HepG2 (cell line): Measurements from ENCODE around the gene VEGFA. TPM values are rescaled to one million over a fixed set of nuclear protein-coding genes. Genes with fewer than 3 reads are reported as not detected.
A peak's percentile ranks its signal among the peaks of the same experiment; 100 is the strongest.

ENCODE experiments used
- CBFB ChIP-seq: sonication (generic); formaldehyde crosslinking; IDR thresholded peaks from 2 replicates; pipeline ENCODE4 v1.4.0; 2020; ENCODE audit warnings: missing genetic modification reagents
- CBX5 ChIP-seq: sonication (generic); formaldehyde crosslinking; IDR thresholded peaks from 2 replicates; pipeline ENCODE4 v1.4.0; 2020; ENCODE audit warnings: missing genetic modification reagents, borderline replicate concordance
- DNMT1 ChIP-seq: sonication (generic); formaldehyde crosslinking; IDR thresholded peaks from 2 replicates; pipeline ENCODE4 v1.5.1; 2020; ENCODE audit warnings: mild to moderate bottlenecking, missing genetic modification reagents
- FLYWCH1 ChIP-seq: sonication (generic); formaldehyde crosslinking; IDR thresholded peaks from 2 replicates; pipeline ENCODE4 v1.8.1; 2023; ENCODE audit warnings: mild to moderate bottlenecking, missing genetic modification reagents
- FOXA3 ChIP-seq: IDR thresholded peaks from 2 replicates; pipeline ENCODE4 v1.6.1; 2016; ENCODE audit warnings: missing genetic modification reagents, missing compliant biosample characterization
- FOXO1 ChIP-seq: sonication (generic); formaldehyde crosslinking; IDR thresholded peaks from 2 replicates; pipeline ENCODE4 v1.4.0; 2020; ENCODE audit warnings: missing genetic modification reagents
- GFI1 ChIP-seq: sonication (generic); formaldehyde crosslinking; IDR thresholded peaks from 2 replicates; pipeline ENCODE4 v1.5.0; 2020; ENCODE audit warnings: missing genetic modification reagents, mild to moderate bottlenecking, borderline replicate concordance
- KLF6 ChIP-seq: IDR thresholded peaks from 2 replicates; pipeline ENCODE4 v1.8.0; 2016; ENCODE audit warnings: missing biosample characterization, missing genetic modification reagents
- MAZ ChIP-seq, 2 experiments: sonication (generic) in 1 of 2; formaldehyde crosslinking in 1 of 2; IDR thresholded peaks; 2 replicates each; pipeline versions ENCODE4 v1.5.0 to v1.6.1; 2012 to 2020; ENCODE audit warnings: low read depth in 2 of 2, mild to moderate bottlenecking in 2 of 2, borderline replicate concordance in 1 of 2, improper control_type of control experiment in 1 of 2, low read length in 1 of 2, missing genetic modification reagents in 1 of 2, moderate library complexity in 1 of 2
- NFIC ChIP-seq: IDR thresholded peaks from 2 replicates; pipeline ENCODE4 v1.6.1; 2012; ENCODE audit warnings: mild to moderate bottlenecking, low read length, inconsistent platforms
- NR1H2 ChIP-seq: sonication (generic); formaldehyde crosslinking; IDR thresholded peaks from 2 replicates; pipeline ENCODE4 v1.8.1; 2022; ENCODE audit warnings: low read depth, missing genetic modification reagents, borderline replicate concordance
- PLRG1 ChIP-seq: fragments of 450-650 bp; conservative IDR thresholded peaks from 2 replicates; pipeline ENCODE4 v1.6.1; 2016
- POLR2A ChIP-seq, 2 experiments: IDR thresholded peaks; 2 replicates each; pipeline ENCODE4 v1.6.1; 2011; ENCODE audit warnings: low read depth in 2 of 2, low read length in 2 of 2, mild to moderate bottlenecking in 1 of 2, moderate library complexity in 1 of 2; ENCODE audit not compliant: insufficient read depth in 1 of 2
- RFX1 ChIP-seq: fragments of 450-650 bp; IDR thresholded peaks from 2 replicates; pipeline ENCODE4 v1.6.1; 2017
- RFX5 ChIP-seq: IDR thresholded peaks from 2 replicates; pipeline ENCODE4 v1.6.1; 2011; ENCODE audit warnings: low read depth, low read length, improper control_type of control experiment
- RORA ChIP-seq: sonication (generic); formaldehyde crosslinking; IDR thresholded peaks from 2 replicates; pipeline ENCODE4 v1.5.0; 2020; ENCODE audit warnings: mild to moderate bottlenecking, missing genetic modification reagents, moderate library complexity
- SAP130 ChIP-seq: IDR thresholded peaks from 2 replicates; pipeline ENCODE4 v1.6.1; 2016; ENCODE audit warnings: low read depth
- SYNCRIP ChIP-seq: fragments of 200-400 bp; formaldehyde crosslinking; IDR thresholded peaks from 2 replicates; pipeline ENCODE4 v1.6.1; 2018; ENCODE audit warnings: mild to moderate bottlenecking, low read depth, low read length; ENCODE audit not compliant: insufficient read depth
- TBX2 ChIP-seq: sonication (generic); formaldehyde crosslinking; IDR thresholded peaks from 2 replicates; pipeline ENCODE4 v1.5.0; 2020; ENCODE audit warnings: missing genetic modification reagents, mild to moderate bottlenecking, borderline replicate concordance
- YEATS2 ChIP-seq: sonication (generic); formaldehyde crosslinking; IDR thresholded peaks from 2 replicates; pipeline ENCODE4 v1.4.0; 2020; ENCODE audit warnings: missing genetic modification reagents, borderline replicate concordance
- ZBTB7A ChIP-seq: sonication (generic); formaldehyde crosslinking; IDR thresholded peaks from 2 replicates; pipeline ENCODE4 v1.8.0; 2022; ENCODE audit warnings: mild to moderate bottlenecking, missing genetic modification reagents
- ZNF446 ChIP-seq: sonication (generic); formaldehyde crosslinking; IDR thresholded peaks from 2 replicates; pipeline ENCODE4 v1.5.0; 2020; ENCODE audit warnings: mild to moderate bottlenecking, missing genetic modification reagents
- polyA plus RNA-seq, 8 experiments: library from polyadenylated mRNA; depleted of rRNA in 3 of 8; stranded (reverse) in 7 of 8; unstranded in 1 of 8; fragments of >200 nt; fragmentation: Illumina TruSeq in 4 of 8; extraction: Trizol in 4 of 8; gene quantifications; 2 replicates each; pipeline versions ENCODE4 v1.2.1 to v1.2.3, GENCODE V29; 2011 to 2016; ENCODE audit warnings: low read depth in 4 of 8, missing spikeins in 1 of 8, mixed read lengths in 1 of 8; ENCODE audit not compliant: insufficient read depth in 1 of 8
- total RNA-seq, 5 experiments: library from RNA; depleted of rRNA; stranded (reverse); fragments of >200 nt; fragmentation: Illumina TruSeq; extraction: Trizol; gene quantifications; 2 replicates each; pipeline ENCODE4 v1.2.3, GENCODE V29; 2016; ENCODE audit warnings: low read depth in 1 of 5
- TF ChIP-seq, protein P1 (sequence below): sonication (generic); formaldehyde crosslinking; IDR thresholded peaks from 2 replicates; pipeline ENCODE4 v1.5.0; 2020; ENCODE audit warnings: mild to moderate bottlenecking, missing genetic modification reagents
- TF ChIP-seq, protein P2 (sequence below): IDR thresholded peaks from 2 replicates; pipeline ENCODE4 v1.6.1; 2016; ENCODE audit warnings: low read depth, borderline replicate concordance
- TF ChIP-seq, protein P3 (sequence below): sonication (generic); formaldehyde crosslinking; IDR thresholded peaks from 2 replicates; pipeline ENCODE4 v1.8.0; 2022; ENCODE audit warnings: missing genetic modification reagents, mild to moderate bottlenecking, inconsistent platforms, borderline replicate concordance
- TF ChIP-seq, protein P4 (sequence below): sonication (generic); formaldehyde crosslinking; IDR thresholded peaks from 2 replicates; pipeline ENCODE4; 2020; ENCODE audit warnings: missing genetic modification reagents, mild to moderate bottlenecking, borderline replicate concordance

VEGFA gene
- total and polyA plus RNA-seq, 2 of the 13 experiments (the other 11 are each of a cell fraction or from before 2014, with no cell fraction given), result 68.1 to 629 TPM

DNA sequence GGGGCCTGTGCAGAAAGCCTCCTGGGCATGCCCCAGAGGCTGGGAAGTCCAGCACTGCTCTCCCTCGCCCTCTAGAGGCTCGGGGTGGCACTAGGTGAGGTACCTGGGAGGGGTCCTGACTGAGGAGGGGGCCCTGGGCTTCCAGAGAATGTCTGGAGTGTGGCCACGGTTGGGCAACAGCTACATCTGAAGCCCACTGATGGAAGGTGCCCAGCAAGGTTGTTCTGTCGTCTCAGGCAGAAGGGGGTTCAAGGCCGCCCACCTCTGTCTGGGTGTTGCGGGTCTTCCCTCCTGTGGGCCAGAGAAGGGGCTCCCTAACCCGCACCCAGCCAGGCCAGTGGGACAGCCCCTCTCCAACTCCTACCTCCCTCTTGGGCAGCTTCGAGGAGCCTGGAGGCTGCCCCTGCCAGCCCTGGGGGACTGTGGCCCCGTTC, 11.4 kb upstream of the VEGFA start (continued):
- TF ChIP-seq, protein P1, sequence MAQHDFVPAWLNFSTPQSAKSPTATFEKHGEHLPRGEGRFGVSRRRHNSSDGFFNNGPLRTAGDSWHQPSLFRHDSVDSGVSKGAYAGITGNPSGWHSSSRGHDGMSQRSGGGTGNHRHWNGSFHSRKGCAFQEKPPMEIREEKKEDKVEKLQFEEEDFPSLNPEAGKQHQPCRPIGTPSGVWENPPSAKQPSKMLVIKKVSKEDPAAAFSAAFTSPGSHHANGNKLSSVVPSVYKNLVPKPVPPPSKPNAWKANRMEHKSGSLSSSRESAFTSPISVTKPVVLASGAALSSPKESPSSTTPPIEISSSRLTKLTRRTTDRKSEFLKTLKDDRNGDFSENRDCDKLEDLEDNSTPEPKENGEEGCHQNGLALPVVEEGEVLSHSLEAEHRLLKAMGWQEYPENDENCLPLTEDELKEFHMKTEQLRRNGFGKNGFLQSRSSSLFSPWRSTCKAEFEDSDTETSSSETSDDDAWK, result no peak
- TF ChIP-seq TBX2 (CRISPR knock-in tag) (no peak), FOXA3 (CRISPR knock-in tag) (peak; percentile 7; the same call in 1 of the 2 replicates), SYNCRIP (no peak), PLRG1 (no peak), CBX5 (CRISPR knock-in tag) (peak; percentile 63; the same call in 1 of the 2 replicates), DNMT1 (CRISPR knock-in tag) (no peak), NR1H2 (CRISPR knock-in tag) (no peak), GFI1 (CRISPR knock-in tag) (no peak), MAZ (IDR thresholded peaks at IDR 0.05; ENCODE audit: borderline replicate concordance, low read depth, low read length) (no peak; the same call in 1 of the 2 replicates), MAZ (CRISPR knock-in tag; IDR thresholded peaks at IDR 0.05; ENCODE audit: low read depth) (no peak), SAP130 (peak; percentile 27; the same call in 1 of the 2 replicates), RFX5 (no peak), YEATS2 (CRISPR knock-in tag) (peak; percentile 28; the same call in 1 of the 2 replicates), RFX1 (no peak), RORA (no peak), POLR2A (IDR thresholded peaks at IDR 0.05; ENCODE audit: insufficient read depth in 1 of 2, low read depth in 2 of 2, low read length in 2 of 2) (no peak), ZBTB7A (CRISPR knock-in tag) (peak; percentile 97), NFIC (no peak), FLYWCH1 (CRISPR knock-in tag) (no peak), ZNF446 (CRISPR knock-in tag) (no peak), KLF6 (CRISPR knock-in tag) (no peak), FOXO1 (CRISPR knock-in tag) (no peak), CBFB (CRISPR knock-in tag) (no peak)
- TF ChIP-seq, protein P2, sequence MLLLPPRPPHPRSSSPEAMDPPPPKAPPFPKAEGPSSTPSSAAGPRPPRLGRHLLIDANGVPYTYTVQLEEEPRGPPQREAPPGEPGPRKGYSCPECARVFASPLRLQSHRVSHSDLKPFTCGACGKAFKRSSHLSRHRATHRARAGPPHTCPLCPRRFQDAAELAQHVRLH, result no peak
- TF ChIP-seq, protein P3, sequence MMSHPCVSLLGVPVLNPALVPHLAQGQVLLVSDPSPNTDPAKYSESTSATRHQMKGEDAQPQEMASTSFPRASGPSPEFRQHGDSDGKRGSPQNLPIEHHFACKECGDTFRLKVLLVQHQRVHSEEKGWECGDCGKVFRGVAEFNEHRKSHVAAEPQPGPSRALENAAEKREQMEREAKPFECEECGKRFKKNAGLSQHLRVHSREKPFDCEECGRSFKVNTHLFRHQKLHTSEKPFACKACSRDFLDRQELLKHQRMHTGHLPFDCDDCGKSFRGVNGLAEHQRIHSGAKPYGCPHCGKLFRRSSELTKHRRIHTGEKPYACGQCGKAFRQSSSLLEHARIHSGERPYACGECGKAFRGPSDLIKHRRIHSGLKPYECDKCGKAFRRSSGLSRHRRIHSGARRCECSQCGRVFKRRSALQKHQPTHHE (CRISPR knock-in tag), result no peak
- TF ChIP-seq, protein P4, sequence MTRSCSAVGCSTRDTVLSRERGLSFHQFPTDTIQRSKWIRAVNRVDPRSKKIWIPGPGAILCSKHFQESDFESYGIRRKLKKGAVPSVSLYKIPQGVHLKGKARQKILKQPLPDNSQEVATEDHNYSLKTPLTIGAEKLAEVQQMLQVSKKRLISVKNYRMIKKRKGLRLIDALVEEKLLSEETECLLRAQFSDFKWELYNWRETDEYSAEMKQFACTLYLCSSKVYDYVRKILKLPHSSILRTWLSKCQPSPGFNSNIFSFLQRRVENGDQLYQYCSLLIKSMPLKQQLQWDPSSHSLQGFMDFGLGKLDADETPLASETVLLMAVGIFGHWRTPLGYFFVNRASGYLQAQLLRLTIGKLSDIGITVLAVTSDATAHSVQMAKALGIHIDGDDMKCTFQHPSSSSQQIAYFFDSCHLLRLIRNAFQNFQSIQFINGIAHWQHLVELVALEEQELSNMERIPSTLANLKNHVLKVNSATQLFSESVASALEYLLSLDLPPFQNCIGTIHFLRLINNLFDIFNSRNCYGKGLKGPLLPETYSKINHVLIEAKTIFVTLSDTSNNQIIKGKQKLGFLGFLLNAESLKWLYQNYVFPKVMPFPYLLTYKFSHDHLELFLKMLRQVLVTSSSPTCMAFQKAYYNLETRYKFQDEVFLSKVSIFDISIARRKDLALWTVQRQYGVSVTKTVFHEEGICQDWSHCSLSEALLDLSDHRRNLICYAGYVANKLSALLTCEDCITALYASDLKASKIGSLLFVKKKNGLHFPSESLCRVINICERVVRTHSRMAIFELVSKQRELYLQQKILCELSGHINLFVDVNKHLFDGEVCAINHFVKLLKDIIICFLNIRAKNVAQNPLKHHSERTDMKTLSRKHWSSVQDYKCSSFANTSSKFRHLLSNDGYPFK, result peak; percentile 23; the same call in 1 of the 2 replicates
